Hematopoietic multipotent progenitor cell treated with erythropoietin and hydrocortisone succinate and interleukin-3 and kit ligand, for 4 days (in vitro differentiated cells): ENCODE results near the gene EML5.

Experiments
- DNase-seq: peaks from one replicate; pipeline ENCODE4 v3.0.0-alpha.2; 2015

The EML5 gene

GRCh38 chr14:88698651-88699050, 94.1 kb downstream of the EML5 start:
- DNase-seq = no peak

DNA sequence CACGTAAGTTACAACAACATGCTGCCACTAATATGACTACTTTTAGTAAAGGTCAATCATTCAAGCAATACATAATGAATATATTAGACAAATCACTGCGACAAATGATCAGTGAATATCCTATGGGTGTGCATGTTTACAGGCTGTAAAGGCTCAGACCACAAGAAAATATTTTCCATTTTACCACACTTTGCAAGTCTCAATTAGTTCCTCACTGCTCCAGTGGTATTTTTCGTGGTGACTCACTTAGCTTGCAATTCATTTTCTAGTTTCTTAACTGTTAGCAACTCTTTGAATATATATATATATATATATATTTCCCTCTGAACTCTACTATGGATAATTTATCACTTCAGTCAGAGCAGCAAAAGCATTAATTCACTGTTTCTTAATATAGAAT, 96.9 kb downstream of the EML5 start:
- no peak for DNase-seq

DNA sequence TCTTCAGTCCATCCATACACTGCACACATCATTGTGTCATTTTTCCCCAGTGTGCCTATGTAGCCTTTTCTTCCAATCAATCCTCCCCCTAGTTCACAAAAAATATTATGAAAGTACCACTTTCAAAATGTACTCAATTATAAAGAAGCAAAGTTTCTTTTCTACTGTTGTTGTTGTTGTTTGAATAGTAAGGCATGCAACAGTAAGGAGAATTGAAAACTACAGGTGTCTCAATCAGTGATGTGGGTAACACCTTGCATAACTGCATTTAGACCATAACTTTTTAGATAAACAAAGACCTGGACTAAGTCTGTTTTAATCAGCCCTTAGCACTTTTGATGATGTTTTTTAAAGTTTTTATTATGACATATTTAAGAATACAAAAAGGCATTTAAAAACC, 104.4 kb downstream of the EML5 start:
- DNase-seq = no peak

- DNase-seq = no peak
Measured at GRCh38 chr14:88683119-88683518, 109.6 kb downstream of the EML5 start.

DNA sequence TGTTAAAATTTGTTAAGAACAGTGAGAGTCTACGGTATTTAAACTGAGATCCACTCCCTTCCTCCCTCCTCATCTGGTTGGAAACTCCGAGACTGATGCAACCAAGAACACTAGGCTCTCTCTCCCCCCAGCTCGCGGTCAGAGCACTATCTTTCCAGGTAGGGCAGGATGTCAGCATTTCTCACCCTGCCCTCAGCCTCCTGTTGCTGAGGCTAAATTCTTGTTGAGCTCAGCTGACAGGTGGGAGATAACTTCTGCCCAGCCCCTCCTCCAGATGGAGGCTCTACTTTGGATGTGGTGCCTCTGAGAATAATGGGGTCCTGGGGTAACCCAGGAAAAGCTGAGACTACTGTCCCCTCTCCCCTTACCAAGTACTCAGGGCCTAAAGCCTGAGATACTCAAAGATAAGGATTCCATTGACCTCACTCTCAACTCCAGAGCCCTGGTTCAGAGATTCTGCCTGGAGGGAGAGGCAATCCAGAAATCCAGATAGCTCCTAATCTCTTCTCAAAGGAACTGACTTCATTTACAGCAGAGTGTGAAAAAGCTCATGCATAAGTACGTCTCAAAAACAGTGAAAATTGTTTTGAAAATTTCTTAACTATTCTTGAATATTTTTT, 110.1 kb downstream of the EML5 start:
- no peak for DNase-seq

GRCh38 chr14:88681755-88682494, 110.8 kb downstream of the EML5 start:
- no peak for DNase-seq

GRCh38 chr14:88669346-88669745, 123.4 kb downstream of the EML5 start:
- DNase-seq = no peak

DNA sequence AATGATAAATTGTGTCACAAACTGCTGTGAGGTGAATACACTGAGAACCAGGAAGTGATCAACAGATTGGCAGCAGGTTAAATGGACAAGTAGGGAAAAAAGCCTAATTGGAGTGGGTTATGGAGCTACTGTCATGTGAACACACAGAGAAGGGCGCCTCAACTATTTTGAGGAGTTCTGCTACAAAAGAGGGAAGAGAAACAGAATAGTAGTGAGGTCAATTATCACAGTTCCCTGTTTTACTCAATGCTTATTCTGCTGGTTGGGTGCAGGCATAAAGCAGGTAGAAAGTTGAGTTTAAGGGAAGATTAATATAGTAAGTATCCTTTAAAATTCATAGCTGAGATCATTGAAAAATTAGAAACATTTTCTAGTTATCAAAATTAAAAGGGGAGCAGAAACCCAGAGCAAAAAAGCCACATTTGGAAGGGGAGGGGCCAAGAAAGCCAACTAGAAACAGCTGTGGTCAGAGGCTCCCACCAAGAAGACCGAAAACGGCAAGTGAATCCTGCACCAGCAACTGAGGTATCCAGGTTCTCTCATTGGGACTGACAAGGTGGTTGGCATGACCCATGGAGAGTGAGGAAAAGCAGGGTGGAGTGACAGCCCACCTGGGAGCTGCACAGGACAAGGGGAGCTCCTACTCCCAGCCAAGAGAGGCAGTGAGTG, 124.2 kb downstream of the EML5 start:
- DNase-seq = no peak

- DNase-seq = peak; percentile 88
Measured at GRCh38 chr14:88667555-88668273, 125.0 kb downstream of the EML5 start.

DNA sequence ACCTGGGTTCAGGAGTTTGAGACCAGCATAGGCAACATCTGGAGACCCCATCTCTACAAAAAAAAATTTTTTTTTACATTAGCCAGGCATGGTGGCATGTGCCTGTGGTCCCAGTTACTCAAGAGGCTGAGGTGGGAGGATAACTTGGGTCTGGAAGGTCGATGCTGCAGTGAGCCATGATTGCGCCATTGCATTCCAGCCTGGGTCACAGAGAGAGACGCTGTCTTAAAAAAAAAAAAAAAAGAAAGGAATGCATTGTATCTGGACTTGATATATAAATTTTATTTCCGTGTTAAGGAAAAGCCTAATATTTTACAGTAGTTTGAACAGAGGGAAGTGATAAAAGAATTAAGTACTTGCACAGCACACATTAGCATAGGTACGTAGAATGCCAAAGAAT, 132.7 kb downstream of the EML5 start:
- DNase-seq = no peak

GRCh38 chr14:88639221-88639620, 153.5 kb downstream of the EML5 start:
- DNase-seq = no peak

DNA sequence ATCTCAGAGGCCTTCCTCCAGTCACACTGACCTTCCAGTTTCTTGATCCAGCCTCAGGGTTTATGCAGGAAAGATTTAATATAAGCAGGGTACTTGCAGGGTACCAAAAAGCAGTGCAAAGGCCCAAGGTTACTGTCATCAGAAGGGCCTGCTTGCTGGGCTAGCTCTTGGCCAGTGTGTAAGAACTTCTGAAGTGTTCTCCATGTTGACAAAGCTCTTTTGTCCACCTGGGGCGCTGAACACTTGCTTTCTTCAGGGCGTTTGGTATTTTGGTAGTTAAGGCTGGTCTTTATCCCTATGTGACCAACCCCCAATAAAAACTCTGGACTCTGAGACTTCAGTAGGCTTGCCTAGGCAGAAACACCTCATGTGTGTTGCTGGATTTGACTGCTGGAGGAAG, 160.2 kb downstream of the EML5 start:
- no peak for DNase-seq

- DNase-seq = no peak
Measured at GRCh38 chr14:88631091-88631490, 161.7 kb downstream of the EML5 start.

- DNase-seq = no peak
Measured at GRCh38 chr14:88630565-88630964, 162.2 kb downstream of the EML5 start.

DNA sequence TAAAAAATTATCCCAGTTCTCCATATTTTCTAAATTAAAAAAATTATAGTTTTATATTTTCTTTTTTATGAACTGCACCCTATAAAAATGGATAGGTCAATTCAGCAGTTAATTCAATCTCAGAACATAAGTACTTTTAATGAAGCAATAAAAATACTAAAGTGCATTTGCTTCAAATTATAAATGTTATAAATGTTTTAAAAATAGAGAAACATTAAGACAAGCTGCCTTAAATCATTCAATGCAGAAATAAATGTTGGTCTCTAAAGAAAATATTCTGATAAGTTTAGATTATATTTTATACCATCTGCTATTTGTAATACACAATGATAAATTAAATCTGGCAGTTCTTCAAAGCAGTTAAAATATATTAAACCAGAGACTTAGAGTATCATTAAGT, 164.3 kb downstream of the EML5 start:
- no peak for DNase-seq

DNA sequence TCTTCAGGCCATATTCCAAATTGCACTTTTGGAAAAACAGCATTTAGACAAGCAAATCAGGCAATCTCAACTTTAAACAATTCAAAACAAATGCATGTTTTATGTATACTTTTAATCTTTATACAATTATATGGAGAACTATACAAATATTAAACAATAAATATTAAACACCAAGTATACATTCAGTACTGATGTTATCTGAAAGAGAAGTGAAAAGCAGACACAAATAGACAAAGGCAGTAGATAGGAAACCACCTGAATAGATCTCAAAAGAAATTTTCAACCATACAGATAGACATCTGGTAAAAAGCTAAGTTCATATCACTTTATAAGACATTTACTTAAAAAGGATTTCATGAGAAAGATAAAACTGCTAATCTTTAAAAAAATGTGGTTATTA, 164.7 kb downstream of the EML5 start:
- no peak for DNase-seq

DNA sequence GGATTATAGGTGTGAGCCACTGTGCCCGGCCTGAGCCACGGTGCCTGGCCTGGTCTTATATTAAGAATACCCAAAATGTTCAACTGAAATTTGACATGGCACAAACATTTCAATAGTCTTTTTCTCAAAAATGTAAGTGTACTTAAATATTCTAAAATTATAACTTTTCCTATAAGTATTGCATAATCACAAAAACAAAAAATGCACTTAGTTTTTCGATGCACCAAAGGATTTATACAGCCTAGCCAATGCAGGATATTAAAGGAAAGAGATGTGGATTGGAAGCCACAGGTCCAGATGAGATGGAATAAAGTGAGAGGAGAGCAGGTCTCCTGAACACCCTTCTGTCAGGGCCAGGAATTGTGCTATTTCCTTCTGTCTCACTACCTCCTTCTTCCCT, 167.1 kb downstream of the EML5 start:
- DNase-seq = no peak

GRCh38 chr14:88621100-88621499, 171.7 kb downstream of the EML5 start:
- DNase-seq = no peak

- no peak for DNase-seq
Measured at GRCh38 chr14:88618476-88618875, 174.3 kb downstream of the EML5 start.

DNA sequence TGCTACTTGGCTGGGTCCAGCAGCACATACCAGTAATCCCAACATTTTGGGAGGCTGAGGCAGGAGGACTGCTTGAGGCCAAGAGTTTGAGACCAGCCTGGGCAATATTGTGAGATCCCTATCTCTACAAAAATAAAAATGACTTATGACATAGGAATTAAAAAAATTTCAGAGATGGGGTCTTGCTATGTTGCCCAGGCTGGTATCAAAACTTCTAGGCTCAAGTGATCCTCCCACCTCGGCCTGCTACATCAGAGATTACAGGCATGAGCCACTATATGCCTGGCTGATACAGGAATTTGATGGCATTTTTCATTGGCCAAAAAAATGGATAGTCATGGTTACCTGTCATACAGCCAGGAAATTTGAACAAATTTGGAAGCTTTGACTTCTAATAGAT, 175.3 kb downstream of the EML5 start:
- no peak for DNase-seq

GRCh38 chr14:88616697-88617096, 176.1 kb downstream of the EML5 start:
- DNase-seq = no peak

- DNase-seq = no peak
Measured at GRCh38 chr14:88614218-88614907, 178.4 kb downstream of the EML5 start.

DNA sequence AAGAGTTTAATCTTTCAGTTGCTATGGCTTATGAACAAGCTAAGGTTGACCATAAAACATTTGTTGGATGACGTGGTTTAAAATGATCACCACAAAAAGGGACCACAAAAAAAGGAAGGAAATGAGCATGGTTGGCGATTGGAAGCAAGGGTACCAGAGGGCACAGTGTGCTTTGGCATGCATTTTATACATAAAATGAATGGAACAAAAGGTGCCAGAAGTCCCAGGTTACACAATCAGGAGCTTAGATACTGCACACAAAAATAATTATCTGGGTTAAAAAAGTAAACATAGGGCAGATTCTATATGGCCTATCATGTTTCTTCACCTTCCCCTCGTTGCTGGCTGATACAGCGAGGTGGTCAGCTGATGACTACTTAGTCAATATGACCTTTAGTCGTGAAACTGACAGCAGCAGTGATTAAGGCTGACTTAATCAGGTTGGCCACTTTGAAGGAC, 179.2 kb downstream of the EML5 start:
- DNase-seq = peak; percentile 76
